ENCODE data around the gene POLR1E.
A peak's percentile ranks its signal among the peaks of the same experiment; 100 is the strongest.

DNA sequence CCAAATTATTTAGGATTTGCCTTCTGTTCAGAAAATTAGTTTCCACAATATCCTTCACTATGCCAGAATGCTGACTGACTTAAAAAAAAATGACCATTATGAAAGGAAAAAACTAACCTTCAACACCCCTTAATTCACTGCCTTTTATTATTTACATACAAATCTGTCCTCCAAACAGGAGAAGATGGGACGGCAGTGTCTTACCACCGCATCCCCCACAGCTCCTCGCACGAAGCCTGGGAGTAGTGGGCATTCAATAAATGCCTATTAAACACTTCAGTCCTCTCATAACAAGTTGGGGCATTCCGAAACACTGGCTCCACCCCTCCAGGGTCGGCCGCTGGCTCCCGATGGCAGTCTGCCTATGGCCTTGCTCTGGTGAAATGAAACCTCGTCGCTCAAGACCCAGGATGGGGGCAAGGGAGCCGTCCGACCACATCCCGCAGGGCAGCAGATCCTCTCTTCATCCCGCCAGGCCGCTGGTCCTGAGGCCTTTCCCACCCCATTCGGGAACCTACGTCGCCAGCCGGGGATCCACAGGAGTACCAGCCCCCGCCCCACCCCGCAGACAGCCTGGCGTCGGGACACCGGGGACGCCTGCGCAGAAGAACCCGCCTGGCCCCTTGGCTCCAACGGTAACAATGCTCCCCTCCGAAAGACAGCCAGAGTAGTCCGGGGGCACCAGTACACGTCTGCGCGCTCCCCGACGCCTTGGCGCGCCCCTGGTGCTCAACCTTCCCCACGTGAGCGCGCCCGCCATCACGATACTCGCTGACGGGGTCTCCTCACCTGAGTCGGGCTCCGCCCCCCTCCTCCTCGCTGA lies 21.1 kb upstream of the POLR1E start:
- no peak for TF ChIP-seq CTCF (IDR thresholded peaks at IDR 0.05)
- TF ChIP-seq, protein P1, sequence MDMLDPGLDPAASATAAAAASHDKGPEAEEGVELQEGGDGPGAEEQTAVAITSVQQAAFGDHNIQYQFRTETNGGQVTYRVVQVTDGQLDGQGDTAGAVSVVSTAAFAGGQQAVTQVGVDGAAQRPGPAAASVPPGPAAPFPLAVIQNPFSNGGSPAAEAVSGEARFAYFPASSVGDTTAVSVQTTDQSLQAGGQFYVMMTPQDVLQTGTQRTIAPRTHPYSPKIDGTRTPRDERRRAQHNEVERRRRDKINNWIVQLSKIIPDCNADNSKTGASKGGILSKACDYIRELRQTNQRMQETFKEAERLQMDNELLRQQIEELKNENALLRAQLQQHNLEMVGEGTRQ (CRISPR knock-in tag; IDR thresholded peaks at IDR 0.05): peak; percentile 72
- TF ChIP-seq ZBTB21 (CRISPR knock-in tag; IDR thresholded peaks at IDR 0.05; ENCODE audit: borderline replicate concordance): no peak
- TF ChIP-seq ATF3 (CRISPR knock-in tag; conservative IDR thresholded peaks at IDR 0.05): no peak
- no peak for TF ChIP-seq JAZF1 (CRISPR knock-in tag; IDR thresholded peaks at IDR 0.05)
- TF ChIP-seq ELF4 (CRISPR knock-in tag; IDR thresholded peaks at IDR 0.05; ENCODE audit: low read depth): no peak
- no peak for TF ChIP-seq IRF2 (CRISPR knock-in tag; IDR thresholded peaks at IDR 0.05; ENCODE audit: borderline replicate concordance, low read depth)
- TF ChIP-seq NR2C2 (CRISPR knock-in tag; IDR thresholded peaks at IDR 0.05): no peak

All from WTC11 (cell line).